GM12865 (cell line): Measurements from ENCODE around the gene WNT9A.

Source experiments
- DNase-seq: peaks from one replicate; pipeline ENCODE4 v3.0.0; 2010; ENCODE audit warnings: low read depth
- H3K4me3 ChIP-seq: 2 replicates; pipeline ENCODE4 v1.5.1; 2011; ENCODE audit warnings: mild to moderate bottlenecking, low read depth, low read length, control low read depth
- TF ChIP-seq, protein P1 (sequence below): IDR thresholded peaks from 2 replicates; pipeline ENCODE4 v1.5.1; 2011; ENCODE audit warnings: low read length, control low read depth, low read depth, inconsistent platforms; ENCODE audit not compliant: insufficient read depth; ENCODE audit errors: missing control alignments

WNT9A gene

DNA sequence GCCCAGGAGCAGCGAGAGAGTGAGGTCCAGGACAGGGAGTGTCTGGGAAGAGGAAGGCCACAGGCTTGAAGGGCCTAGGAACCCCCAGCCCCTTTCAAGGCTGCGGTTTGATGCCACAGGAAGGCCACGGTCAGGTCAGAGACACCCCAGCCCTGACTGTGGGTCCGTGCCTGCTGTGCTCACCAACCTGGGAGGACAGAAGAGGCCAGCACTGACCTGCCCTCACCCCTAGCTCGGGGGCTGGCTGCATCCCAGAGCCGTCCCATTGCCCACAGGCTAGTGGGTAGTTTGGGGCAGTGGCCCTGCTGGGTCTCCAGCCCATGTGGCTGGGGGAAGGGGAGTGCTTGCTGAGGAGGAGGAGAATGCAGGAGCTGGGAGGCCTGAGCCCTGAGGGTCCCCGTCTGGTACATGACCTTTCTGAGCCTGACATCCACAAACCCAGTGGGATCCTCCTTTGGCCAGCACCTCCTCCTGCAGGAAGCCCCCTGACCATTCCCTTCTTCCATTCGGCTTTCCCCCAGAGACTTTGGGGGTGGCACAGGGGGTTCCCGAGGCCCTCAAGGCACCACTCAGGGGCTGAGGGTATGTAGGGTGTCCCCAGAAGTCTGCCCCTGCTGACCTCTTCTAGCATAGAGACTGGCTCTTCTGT lies 54.3 kb downstream of the WNT9A start:
- TF ChIP-seq, protein P1, sequence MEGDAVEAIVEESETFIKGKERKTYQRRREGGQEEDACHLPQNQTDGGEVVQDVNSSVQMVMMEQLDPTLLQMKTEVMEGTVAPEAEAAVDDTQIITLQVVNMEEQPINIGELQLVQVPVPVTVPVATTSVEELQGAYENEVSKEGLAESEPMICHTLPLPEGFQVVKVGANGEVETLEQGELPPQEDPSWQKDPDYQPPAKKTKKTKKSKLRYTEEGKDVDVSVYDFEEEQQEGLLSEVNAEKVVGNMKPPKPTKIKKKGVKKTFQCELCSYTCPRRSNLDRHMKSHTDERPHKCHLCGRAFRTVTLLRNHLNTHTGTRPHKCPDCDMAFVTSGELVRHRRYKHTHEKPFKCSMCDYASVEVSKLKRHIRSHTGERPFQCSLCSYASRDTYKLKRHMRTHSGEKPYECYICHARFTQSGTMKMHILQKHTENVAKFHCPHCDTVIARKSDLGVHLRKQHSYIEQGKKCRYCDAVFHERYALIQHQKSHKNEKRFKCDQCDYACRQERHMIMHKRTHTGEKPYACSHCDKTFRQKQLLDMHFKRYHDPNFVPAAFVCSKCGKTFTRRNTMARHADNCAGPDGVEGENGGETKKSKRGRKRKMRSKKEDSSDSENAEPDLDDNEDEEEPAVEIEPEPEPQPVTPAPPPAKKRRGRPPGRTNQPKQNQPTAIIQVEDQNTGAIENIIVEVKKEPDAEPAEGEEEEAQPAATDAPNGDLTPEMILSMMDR: no peak
- no peak for DNase-seq
- H3K4me3 ChIP-seq: no peak overlapping the region

DNA sequence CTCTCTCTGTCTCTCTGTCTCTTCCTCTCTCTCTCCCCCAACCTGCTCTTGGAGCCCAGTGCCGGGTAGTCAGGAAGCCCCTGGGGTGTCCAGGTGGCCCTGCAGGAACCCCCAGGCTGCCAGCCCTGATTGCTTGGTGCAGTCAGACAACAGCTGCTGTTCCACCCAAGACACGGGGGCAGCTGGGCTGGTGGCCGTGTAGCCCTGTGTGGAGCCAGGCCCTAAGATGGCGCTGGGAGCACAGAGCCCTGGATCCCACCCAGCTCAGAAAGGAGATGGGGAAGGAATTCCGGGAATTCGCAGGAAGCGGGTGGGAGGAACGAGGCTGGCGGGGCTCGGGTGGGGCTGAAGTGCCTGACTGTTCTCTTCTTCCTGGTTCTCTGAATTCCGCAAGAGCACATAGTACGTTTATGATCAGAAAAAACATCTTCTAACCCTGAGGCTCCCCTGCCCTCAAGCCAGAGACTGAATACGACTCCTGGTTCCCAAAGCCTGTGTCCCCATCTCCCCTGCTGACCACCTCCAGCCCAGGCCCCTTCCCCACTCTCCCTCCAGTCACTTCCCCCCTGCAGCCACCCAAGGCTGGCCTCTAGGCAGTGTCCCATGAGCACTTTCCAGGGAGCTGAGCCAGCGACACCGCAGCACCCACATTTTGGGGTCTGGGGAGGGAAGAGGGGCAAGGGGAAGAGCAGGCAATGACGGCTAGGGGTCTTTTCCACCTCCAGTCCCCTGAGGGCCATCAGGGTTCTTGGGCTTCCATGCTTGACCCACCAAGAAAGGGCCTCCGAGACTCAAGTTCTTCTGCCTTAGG lies 55.0 kb downstream of the WNT9A start:
- DNase-seq: no peak
- H3K4me3 ChIP-seq: no peak overlapping the region
- TF ChIP-seq, protein P1: no peak

DNA sequence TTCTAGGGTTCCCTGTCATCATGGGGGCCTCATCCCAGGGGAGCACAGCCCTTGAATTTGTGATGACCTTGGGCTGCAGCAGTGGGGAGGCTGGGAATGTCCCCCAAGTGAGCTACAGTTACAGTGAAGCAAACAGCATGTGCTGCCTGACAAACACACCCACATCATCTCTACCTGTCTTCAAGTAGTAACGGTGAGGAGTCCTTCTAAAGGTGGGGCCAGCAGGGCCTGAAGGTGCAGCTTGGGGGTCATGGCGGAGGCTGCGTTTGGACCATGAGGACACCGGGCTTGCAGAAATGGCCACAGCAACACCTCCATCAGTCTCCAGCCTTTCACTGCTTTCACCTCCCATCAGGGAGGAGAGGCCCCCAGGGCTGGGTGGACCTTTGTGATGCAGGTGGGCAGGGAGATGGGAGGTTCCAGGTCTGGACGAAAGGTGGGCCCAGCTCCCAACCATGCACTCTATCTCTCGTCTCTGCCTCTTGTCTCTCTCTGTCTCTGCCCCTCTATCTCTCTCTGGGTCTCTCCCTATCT lies 55.7 kb downstream of the WNT9A start:
- TF ChIP-seq, protein P1: no peak
- no peak for DNase-seq
- no peak overlapping the region for H3K4me3 ChIP-seq

DNA sequence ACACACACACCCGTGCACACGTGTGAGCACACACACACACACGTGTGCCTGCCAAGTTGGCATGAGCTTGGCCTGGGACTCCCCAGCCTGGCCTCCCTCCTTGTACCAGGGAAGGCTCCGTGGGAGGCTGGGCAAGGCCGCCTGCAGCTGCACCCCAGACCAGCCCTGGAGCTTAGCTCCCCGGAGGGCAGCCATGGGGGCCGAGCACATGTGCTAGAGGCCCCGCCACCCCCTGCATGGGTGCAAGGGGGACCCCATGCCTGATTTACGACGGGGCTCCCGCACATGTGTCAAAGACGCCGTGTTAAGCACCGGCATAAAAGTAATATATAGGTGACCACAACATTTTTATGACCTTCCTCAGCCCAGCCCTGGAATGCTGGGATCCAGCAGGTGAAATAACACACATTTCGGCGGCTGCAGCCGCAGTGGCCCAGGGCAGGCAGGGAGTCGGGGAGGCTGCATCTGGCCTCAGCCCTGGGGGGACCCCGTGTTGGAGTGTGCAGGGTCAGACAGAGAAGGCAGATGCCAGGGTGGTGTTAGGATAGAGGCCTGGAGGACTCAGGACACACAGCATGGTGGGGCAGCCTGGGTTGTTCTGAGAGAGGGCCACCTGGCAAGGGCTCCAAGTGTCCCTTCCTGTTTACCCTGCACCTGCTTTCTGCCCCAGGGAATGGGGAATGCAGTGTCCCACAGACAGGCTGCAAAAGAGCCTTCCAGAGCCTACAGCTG lies 56.3 kb downstream of the WNT9A start:
- H3K4me3 ChIP-seq: no peak overlapping the region
- TF ChIP-seq, protein P1: no peak
- DNase-seq: no peak

DNA sequence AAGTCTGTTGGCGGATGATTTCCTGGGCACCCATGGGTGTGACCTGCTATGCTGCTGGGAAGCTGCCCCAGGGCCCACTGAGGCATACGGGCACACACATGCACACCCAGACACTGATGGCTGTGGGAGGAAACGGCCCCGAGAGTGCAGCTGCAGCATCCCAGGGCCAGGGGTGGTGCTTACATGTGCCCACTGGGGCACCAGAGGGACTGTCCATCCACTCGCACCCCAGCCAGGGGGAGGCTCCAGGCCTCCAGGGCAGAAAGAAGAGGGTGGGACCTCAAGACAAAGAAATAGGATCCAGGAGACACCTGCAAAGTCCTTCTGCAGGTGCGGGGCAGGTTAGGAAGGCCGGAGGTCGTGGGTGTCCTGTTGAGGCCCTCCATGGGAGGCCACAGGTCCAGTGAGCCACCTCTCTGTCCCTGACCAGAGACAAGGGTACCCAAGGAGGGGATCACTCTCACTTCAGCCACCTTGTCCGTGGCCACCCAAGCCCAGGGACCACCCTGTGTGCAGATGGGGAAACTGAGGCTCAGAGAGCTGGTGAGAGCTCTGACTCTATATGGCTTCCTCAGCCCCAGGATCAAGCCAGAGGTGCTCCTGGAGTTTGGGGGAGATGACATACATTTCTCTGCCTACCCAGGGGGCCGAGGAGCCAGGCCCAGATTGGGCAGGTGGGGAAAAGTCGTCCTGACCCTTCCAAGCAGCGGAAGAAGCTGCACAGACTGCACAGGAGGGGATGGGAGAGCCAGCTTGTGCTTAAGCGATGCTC lies 57.1 kb downstream of the WNT9A start:
- no peak overlapping the region for H3K4me3 ChIP-seq
- DNase-seq: no peak
- TF ChIP-seq, protein P1: no peak

DNA sequence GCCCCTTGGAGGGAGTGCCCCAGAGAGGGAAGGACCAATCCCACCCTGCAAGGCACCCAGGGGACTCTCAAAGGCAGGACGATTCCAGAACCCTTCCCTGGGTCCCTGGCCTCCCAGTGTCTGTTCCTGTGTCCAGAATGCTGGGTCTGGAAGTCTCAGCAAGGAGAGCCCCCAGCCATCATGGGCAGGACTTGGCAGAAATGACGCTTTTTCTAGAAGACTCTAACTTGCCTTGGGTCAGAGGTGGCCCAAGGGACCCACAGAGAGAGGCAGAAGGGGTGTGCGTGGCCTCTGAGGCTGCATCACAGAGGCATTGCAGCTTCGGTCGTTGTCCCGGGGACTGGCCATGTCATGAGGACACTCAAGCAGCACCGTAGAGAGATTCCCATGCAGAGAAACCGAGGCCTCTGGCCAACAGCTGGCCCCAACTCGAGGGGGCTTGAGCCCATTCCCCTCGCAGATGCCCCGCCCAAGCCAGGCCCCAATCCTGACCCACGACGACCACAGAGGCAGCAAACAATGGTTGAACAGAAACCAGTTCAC lies 57.8 kb downstream of the WNT9A start:
- DNase-seq: no peak
- TF ChIP-seq, protein P1: no peak
- H3K4me3 ChIP-seq: no peak overlapping the region
